DOHH2 (cell line): Measurements from ENCODE around the gene TEAD4.

ENCODE experiments used
- H3F3A ChIP-seq: fragments of 200-600 bp; sonication (generic), shearing (Covaris generic); 2 replicates; pipeline ENCODE4 v1.6.0; 2016; ENCODE audit warnings: antibody characterized with exemption, mild to moderate bottlenecking; ENCODE audit not compliant: control insufficient read depth, insufficient read depth
- H3K27ac ChIP-seq: fragments of 200-600 bp; sonication (generic); 2 replicates; pipeline ENCODE4 v1.5.1; 2014; ENCODE audit warnings: low read depth, mild to moderate bottlenecking, low read length, moderate library complexity
- H3K27me3 ChIP-seq: fragments of 200-600 bp; sonication (generic); 2 replicates; pipeline ENCODE4 v1.6.1; 2014; ENCODE audit warnings: mild to moderate bottlenecking, low read length, mixed read lengths; ENCODE audit not compliant: control insufficient read depth
- H3K36me3 ChIP-seq: fragments of 200-600 bp; sonication (generic); 2 replicates; pipeline ENCODE4 v1.6.1; 2014; ENCODE audit warnings: mild to moderate bottlenecking, low read length, moderate library complexity, mixed read lengths; ENCODE audit not compliant: control insufficient read depth
- H3K4me1 ChIP-seq: fragments of 200-600 bp; sonication (generic); 2 replicates; pipeline ENCODE4 v1.6.1; 2014; ENCODE audit warnings: mild to moderate bottlenecking, low read length, mixed read lengths; ENCODE audit not compliant: control insufficient read depth
- H3K4me2 ChIP-seq: fragments of 200-600 bp; sonication (generic); 2 replicates; pipeline ENCODE4 v1.6.0; 2014; ENCODE audit warnings: mild to moderate bottlenecking, low read length, moderate library complexity
- H3K4me3 ChIP-seq: fragments of 200-600 bp; sonication (generic); 2 replicates; pipeline ENCODE4 v1.5.1; 2014; ENCODE audit warnings: mild to moderate bottlenecking, low read length, mixed read lengths
- H3K79me2 ChIP-seq: fragments of 200-600 bp; sonication (generic); 2 replicates; pipeline ENCODE4 v1.6.1; 2014; ENCODE audit warnings: mild to moderate bottlenecking, low read length, mixed read lengths; ENCODE audit not compliant: control insufficient read depth
- H3K9me2 ChIP-seq: fragments of 200-600 bp; sonication (generic); replicated peaks from 2 replicates; pipeline ENCODE4 v1.6.1; 2014; ENCODE audit warnings: mild to moderate bottlenecking, low read length, mixed read lengths; ENCODE audit not compliant: control insufficient read depth
- H3K9me3 ChIP-seq: fragments of 200-600 bp; sonication (generic); 2 replicates; pipeline ENCODE4 v1.6.1; 2014; ENCODE audit warnings: antibody characterized with exemption, low read length, mixed read lengths; ENCODE audit not compliant: control insufficient read depth, insufficient read depth
- H4K20me1 ChIP-seq: fragments of 200-600 bp; sonication (generic); 2 replicates; pipeline ENCODE4 v1.6.0; 2014; ENCODE audit warnings: low read depth, mild to moderate bottlenecking, antibody characterized with exemption, low read length, moderate library complexity; ENCODE audit not compliant: control insufficient read depth, insufficient read depth
- CTCF ChIP-seq: fragments of 200-600 bp; sonication (generic); IDR thresholded peaks from one replicate; pipeline ENCODE4 v1.5.1; 2014; ENCODE audit warnings: antibody characterized with exemption, mild to moderate bottlenecking, low read depth, low read length; ENCODE audit not compliant: poor library complexity, severe bottlenecking
- EZH2phosphoT487 ChIP-seq: fragments of 200-600 bp; sonication (generic); IDR thresholded peaks from 2 replicates; pipeline ENCODE4 v1.6.1; 2017; ENCODE audit warnings: borderline replicate concordance, mild to moderate bottlenecking, antibody characterized with exemption, low read length, moderate library complexity, mixed read lengths

The TEAD4 gene

GRCh38 chr12:3087758-3088650 is 128.8 kb downstream of the TEAD4 start:
- Histone ChIP-seq H3K27ac (no peak overlapping the region), H3K36me3 (no peaks in the 10 kb centered on the region), H3F3A (no peaks in the 10 kb centered on the region), H4K20me1 (no peaks in the 10 kb centered on the region), H3K9me3 (0 out of 2 replicates have a peak, but pooled peaks cover 2% of the 10 kb centered on the region), H3K4me1 (peaks cover 8% of the 10 kb centered on the region), H3K4me3 (no peak overlapping the region), H3K4me2 (no peak overlapping the region), H3K27me3 (no peaks in the 10 kb centered on the region), H3K79me2 (no peaks in the 10 kb centered on the region), H3K9me2 (no peaks in the 10 kb centered on the region)
- TF ChIP-seq CTCF (no peak), EZH2phosphoT487 (no peak)

GRCh38 chr12:3089588-3089987 is 130.4 kb downstream of the TEAD4 start:
- H3K4me1 ChIP-seq, result no peaks in the 10 kb centered on the region
- no peaks in the 10 kb centered on the region for H3K9me2 ChIP-seq
- H4K20me1 ChIP-seq, result no peaks in the 10 kb centered on the region
- no peak for TF ChIP-seq EZH2phosphoT487
- no peak for TF ChIP-seq CTCF
- H3F3A ChIP-seq, result no peaks in the 10 kb centered on the region
- H3K79me2 ChIP-seq, result no peaks in the 10 kb centered on the region
- H3K4me2 ChIP-seq, result no peak overlapping the region
- H3K36me3 ChIP-seq, result no peaks in the 10 kb centered on the region
- no peaks in the 10 kb centered on the region for H3K9me3 ChIP-seq
- no peak overlapping the region for H3K27ac ChIP-seq
- H3K4me3 ChIP-seq, result no peak overlapping the region
- no peaks in the 10 kb centered on the region for H3K27me3 ChIP-seq
